HG02610 (cell line): ENCODE measurements around the gene LARP1B.
"Not testable (repeated sequence)": the region's sequence is repeated elsewhere in the genome, so short reads cannot be mapped to it uniquely, and the experiment has no call there.

Source experiments
- ATAC-seq: cut with Tn5 transposase; IDR thresholded peaks from one replicate; pipeline ENCODE4 v1.9.1; 2021; ENCODE audit warnings: mild to moderate bottlenecking, moderate library complexity; ENCODE audit not compliant: unreplicated experiment

The LARP1B gene

GRCh38 chr4:128060699-128061565 lies at the start of gene LARP1B:
Gene LARP1B (plus strand): TSS chr4:128061312. CDS start chr4:128074952, 13,640 bp downstream.
- ATAC-seq, result peak; percentile 92

GRCh38 chr4:128025319-128025718 lies 35.8 kb upstream of the LARP1B start:
- ATAC-seq, result no peak

GRCh38 chr4:128029907-128030306 lies 31.2 kb upstream of the LARP1B start:
- ATAC-seq, result no peak

- no peak for ATAC-seq
Observed at GRCh38 chr4:128031756-128032384, 29.2 kb upstream of the LARP1B start.

GRCh38 chr4:128039568-128039967 lies 21.5 kb upstream of the LARP1B start:
- no peak for ATAC-seq

- ATAC-seq, result not testable (repeated sequence)
Observed at GRCh38 chr4:128047019-128047418, 14.1 kb upstream of the LARP1B start.

- ATAC-seq, result not testable (repeated sequence)
Observed at GRCh38 chr4:128047514-128047913, 13.6 kb upstream of the LARP1B start.

- ATAC-seq, result not testable (repeated sequence)
Observed at GRCh38 chr4:128051229-128051628, 9.9 kb upstream of the LARP1B start.

- not testable (repeated sequence) for ATAC-seq
Observed at GRCh38 chr4:128054907-128055306, 6.2 kb upstream of the LARP1B start.

GRCh38 chr4:128055441-128056206 lies 5.5 kb upstream of the LARP1B start:
- ATAC-seq, result not testable (repeated sequence)

- ATAC-seq, result no peak
Observed at GRCh38 chr4:128056396-128056795, 4.7 kb upstream of the LARP1B start.

GRCh38 chr4:128060121-128060698 lies 902 bp upstream of the LARP1B start:
- no peak for ATAC-seq

GRCh38 chr4:128061566-128062536 lies 739 bp downstream of the LARP1B start:
- ATAC-seq, result peak; percentile 37

GRCh38 chr4:128066453-128066820 lies 5.3 kb downstream of the LARP1B start:
- ATAC-seq, result not testable (repeated sequence)

GRCh38 chr4:128068918-128069317 lies 7.8 kb downstream of the LARP1B start:
- no peak for ATAC-seq

GRCh38 chr4:128076464-128076863 lies 15.4 kb downstream of the LARP1B start:
- ATAC-seq, result no peak

GRCh38 chr4:128095293-128095692 lies 34.2 kb downstream of the LARP1B start:
- not testable (repeated sequence) for ATAC-seq

GRCh38 chr4:128107766-128108165 lies 46.7 kb downstream of the LARP1B start:
- ATAC-seq, result no peak

GRCh38 chr4:128123036-128123435 lies 61.9 kb downstream of the LARP1B start:
- ATAC-seq, result no peak

- no peak for ATAC-seq
Observed at GRCh38 chr4:128130621-128131020, 69.5 kb downstream of the LARP1B start.
